B cell (primary cell): ENCODE results near the gene GCNT4. TPM values are rescaled to one million over a fixed set of nuclear protein-coding genes. Genes with fewer than 3 reads are reported as not detected.

Experiments
- ATAC-seq: fragments of 200-7000 bp; cut with Tn5 transposase; one replicate; pipeline ENCODE4 v1.10.0; 2021; ENCODE audit warnings: low read depth, mild to moderate bottlenecking, moderate number of reproducible peaks, moderate library complexity
- CTCF ChIA-PET: fragments of 350-600 bp; sonication (Branson Sonifier 250); formaldehyde crosslinking; loops from one replicate; lab custom pipeline; 2021; ENCODE audit warnings: antibody characterized with exemption, inconsistent platforms; lab: Charles Lee
- POLR2A ChIA-PET: fragments of 350-600 bp; sonication (Branson Sonifier 250); formaldehyde crosslinking; loops from one replicate; lab custom pipeline; 2021; ENCODE audit warnings: antibody characterized with exemption; lab: Charles Lee
- DNase-seq: peaks from one replicate; pipeline ENCODE4 v3.0.0; 2013
- H2AFZ ChIP-seq: 2 replicates; pipeline ENCODE4 v1.6.1; 2012; ENCODE audit warnings: mild to moderate bottlenecking, low read depth, low read length; ENCODE audit not compliant: insufficient read depth, poor library complexity, severe bottlenecking
- H3K27ac ChIP-seq, 2 donors: 1 replicate in 1 of 2; 2 replicates in 1 of 2; pipeline ENCODE4 v1.5.1; 2012 to 2013; ENCODE audit warnings: low read length in 2 of 2, mild to moderate bottlenecking in 2 of 2, moderate library complexity in 1 of 2
- H3K27me3 ChIP-seq, 4 experiments: fragments of 200-600 bp in 1 of 4; sonication (generic) in 1 of 4; replicated peaks in 1 of 4; 1 replicate in 2 of 4; 2 replicates in 2 of 4; pipeline versions ENCODE4 v1.6.1 to v1.7.0; 2013 to 2016; ENCODE audit warnings: low read length in 3 of 4, mild to moderate bottlenecking in 2 of 4, mixed read lengths in 1 of 4, moderate library complexity in 1 of 4; ENCODE audit not compliant: insufficient read depth in 4 of 4, control insufficient read depth in 3 of 4; ENCODE audit errors: control extremely low read depth in 1 of 4
- H3K36me3 ChIP-seq, 2 experiments: replicated peaks in 1 of 2; 1 replicate in 1 of 2; 2 replicates in 1 of 2; pipeline versions ENCODE4 v1.6.1 to v1.7.1; 2013; ENCODE audit warnings: low read length in 1 of 2; ENCODE audit not compliant: insufficient read depth in 2 of 2, control insufficient read depth in 1 of 2; ENCODE audit errors: control extremely low read depth in 1 of 2, extremely low read depth in 1 of 2
- H3K4me1 ChIP-seq, 2 donors: fragments of 200-600 bp in 1 of 2; sonication (generic) in 1 of 2; 1 replicate in 1 of 2; 2 replicates in 1 of 2; pipeline versions ENCODE4 v1.5.1 to v1.6.1; 2013 to 2017; ENCODE audit warnings: low read length in 2 of 2; ENCODE audit not compliant: control insufficient read depth in 2 of 2, insufficient read depth in 2 of 2
- H3K4me2 ChIP-seq: replicated peaks from 2 replicates; pipeline ENCODE3; 2012; ENCODE audit warnings: mild to moderate bottlenecking, low read depth, low read length; ENCODE audit not compliant: poor library complexity, severe bottlenecking
- H3K4me3 ChIP-seq, 5 experiments: fragments of 200-600 bp in 1 of 5; sonication (generic) in 1 of 5; 1 replicate in 3 of 5; 2 replicates in 2 of 5; pipeline versions ENCODE4 v1.5.1 to v1.7.0; 2011 to 2016; ENCODE audit warnings: low read length in 4 of 5, mild to moderate bottlenecking in 4 of 5, low read depth in 2 of 5, control low read depth in 1 of 5, moderate library complexity in 1 of 5; ENCODE audit not compliant: insufficient read depth in 1 of 5; ENCODE audit errors: control extremely low read depth in 1 of 5, extremely low read depth in 1 of 5
- H3K79me2 ChIP-seq: fragments of 200-600 bp; sonication (generic); one replicate; pipeline ENCODE4 v1.6.0; 2016; ENCODE audit warnings: low read length; ENCODE audit not compliant: control insufficient read depth, insufficient read depth
- H3K9ac ChIP-seq: fragments of 200-600 bp; sonication (generic); 2 replicates; pipeline ENCODE4 v1.6.1; 2017; ENCODE audit warnings: mild to moderate bottlenecking, low read length, moderate library complexity
- H3K9me3 ChIP-seq, 3 donors: one replicate each; pipeline versions ENCODE4 v1.6.1 to v1.7.1; 2013; ENCODE audit warnings: low read length in 2 of 3; ENCODE audit not compliant: control insufficient read depth in 2 of 3, insufficient read depth in 1 of 3; ENCODE audit errors: control extremely low read depth in 1 of 3
- H4K20me1 ChIP-seq: 2 replicates; pipeline ENCODE4 v1.6.0; 2012; ENCODE audit warnings: mild to moderate bottlenecking, low read length; ENCODE audit not compliant: insufficient read depth, control insufficient read depth, poor library complexity, severe bottlenecking
- H3K27ac Mint-ChIP-seq: one replicate; pipeline ENCODE4 v1.8.0; 2021; ENCODE audit warnings: mixed read lengths
- H3K27me3 Mint-ChIP-seq: one replicate; pipeline ENCODE4 v1.8.0; 2021; ENCODE audit warnings: mixed read lengths
- H3K4me1 Mint-ChIP-seq: one replicate; pipeline ENCODE4 v1.8.0; 2021; ENCODE audit warnings: mixed read lengths
- H3K4me3 Mint-ChIP-seq: one replicate; pipeline ENCODE4 v1.8.0; 2021; ENCODE audit warnings: mixed read lengths
- H3K9me3 Mint-ChIP-seq: one replicate; pipeline ENCODE4 v1.8.0; 2022; ENCODE audit warnings: mixed read lengths; ENCODE audit not compliant: insufficient read depth
- EZH2 ChIP-seq: IDR thresholded peaks from 2 replicates; pipeline ENCODE4 v1.6.1; 2012; ENCODE audit warnings: borderline replicate concordance, low read depth, mild to moderate bottlenecking, moderate library complexity, low read length; ENCODE audit not compliant: insufficient read depth, poor library complexity, severe bottlenecking
- WGBS: methylation state at CpG from one replicate; pipeline ENCODE4 v1.1.5; 2013; ENCODE audit warnings: missing lambda C conversion rate; ENCODE audit not compliant: insufficient coverage; 5-methylcytosine and 5-hydroxymethylcytosine counted together
- intact Hi-C: fragments of 100-400 bp; cut with micrococcal nuclease; formaldehyde crosslinking; loops from one replicate; pipeline ENCODE4 v1.10.0; 2022
- polyA plus RNA-seq: library from polyadenylated mRNA; depleted of rRNA; stranded (reverse); fragments of >200 nt; gene quantifications from 2 replicates; pipeline ENCODE4 v1.2.3, GENCODE V29; 2012
- total RNA-seq, 2 donors: library from RNA; stranded (reverse); fragments of 120-200 nt in 1 of 2; gene quantifications; 1 replicate in 1 of 2; 2 replicates in 1 of 2; pipeline versions ENCODE4 v1.2.3 to v1.2.4, GENCODE V29; 2013 to 2022
- TF ChIP-seq, protein P1 (sequence below): fragments of 200-600 bp; IDR thresholded peaks from one replicate; pipeline ENCODE4 v1.8.0; 2022; ENCODE audit warnings: antibody characterized with exemption, mild to moderate bottlenecking

The GCNT4 gene
- total and polyA plus RNA-seq, 2 donors (not counting 1 experiment from before 2014, with no cell fraction given) = 0.01 TPM; not detected in 1

DNA sequence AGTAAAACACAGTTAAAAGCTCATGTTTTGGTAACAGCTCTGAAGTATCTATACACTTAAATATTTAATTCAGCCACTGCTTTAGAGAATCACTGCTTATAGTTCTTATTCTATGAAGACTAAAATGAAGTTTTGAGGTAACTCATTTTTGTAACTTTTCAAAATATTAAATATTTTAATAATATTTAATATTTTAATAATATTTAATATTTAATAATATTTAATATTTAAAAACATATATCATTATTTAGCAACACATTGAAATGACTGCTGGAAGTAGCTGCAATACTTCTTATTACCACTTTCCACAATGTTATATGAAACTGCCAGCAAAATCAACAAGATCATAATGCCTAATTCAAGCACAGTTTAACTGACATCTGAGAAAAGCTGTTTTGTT, 18.7 kb upstream of the GCNT4 start:
- Histone ChIP-seq H3K4me3 (no peak overlapping the region), H2AFZ (no peak overlapping the region), H3K79me2 (no peaks in the 10 kb centered on the region), H3K36me3 (no peaks in the 10 kb centered on the region), H3K4me1 (no peaks in the 10 kb centered on the region), H4K20me1 (no peaks in the 10 kb centered on the region), H3K27ac (no peak overlapping the region), H3K4me2 (no peak overlapping the region), H3K9ac (no peak overlapping the region), H3K27me3 (no peaks in the 10 kb centered on the region), H3K9me3 (no peaks in the 10 kb centered on the region)
- ChIA-PET CTCF (no interaction called here), POLR2A (no interaction called here)
- H3K27me3 Mint-ChIP-seq = peaks cover 18% of the 10 kb centered on the region
- TF ChIP-seq EZH2 = no peak
- TF ChIP-seq, protein P1, sequence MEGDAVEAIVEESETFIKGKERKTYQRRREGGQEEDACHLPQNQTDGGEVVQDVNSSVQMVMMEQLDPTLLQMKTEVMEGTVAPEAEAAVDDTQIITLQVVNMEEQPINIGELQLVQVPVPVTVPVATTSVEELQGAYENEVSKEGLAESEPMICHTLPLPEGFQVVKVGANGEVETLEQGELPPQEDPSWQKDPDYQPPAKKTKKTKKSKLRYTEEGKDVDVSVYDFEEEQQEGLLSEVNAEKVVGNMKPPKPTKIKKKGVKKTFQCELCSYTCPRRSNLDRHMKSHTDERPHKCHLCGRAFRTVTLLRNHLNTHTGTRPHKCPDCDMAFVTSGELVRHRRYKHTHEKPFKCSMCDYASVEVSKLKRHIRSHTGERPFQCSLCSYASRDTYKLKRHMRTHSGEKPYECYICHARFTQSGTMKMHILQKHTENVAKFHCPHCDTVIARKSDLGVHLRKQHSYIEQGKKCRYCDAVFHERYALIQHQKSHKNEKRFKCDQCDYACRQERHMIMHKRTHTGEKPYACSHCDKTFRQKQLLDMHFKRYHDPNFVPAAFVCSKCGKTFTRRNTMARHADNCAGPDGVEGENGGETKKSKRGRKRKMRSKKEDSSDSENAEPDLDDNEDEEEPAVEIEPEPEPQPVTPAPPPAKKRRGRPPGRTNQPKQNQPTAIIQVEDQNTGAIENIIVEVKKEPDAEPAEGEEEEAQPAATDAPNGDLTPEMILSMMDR = no peak
- H3K9me3 Mint-ChIP-seq = no peaks in the 10 kb centered on the region
- no peaks in the 10 kb centered on the region for H3K4me1 Mint-ChIP-seq
- no peak overlapping the region for H3K4me3 Mint-ChIP-seq
- intact Hi-C loops = no loop called here
- ATAC-seq = no peak
- H3K27ac Mint-ChIP-seq = no peak overlapping the region
- no peak for DNase-seq

DNA sequence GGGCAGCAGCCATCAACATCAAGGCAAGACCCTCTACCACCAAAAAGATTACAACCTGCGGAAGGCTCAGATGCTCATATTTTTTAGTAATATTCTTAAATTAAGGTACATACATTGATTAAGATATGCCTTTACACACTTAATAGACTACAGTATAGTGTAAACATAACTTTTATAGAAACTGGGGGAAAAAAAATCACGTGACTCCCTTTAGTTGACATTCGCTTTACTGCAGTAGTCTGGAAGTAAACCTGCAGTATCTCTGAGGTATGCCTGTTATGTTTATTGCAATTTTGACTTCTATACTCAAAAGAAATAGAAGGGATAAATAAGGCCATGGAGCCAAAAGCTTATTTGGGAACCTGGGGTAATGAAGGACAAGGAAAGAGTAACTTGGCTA, 15.1 kb upstream of the GCNT4 start:
- no peak overlapping the region for H3K9ac ChIP-seq
- TF ChIP-seq EZH2 = no peak
- no peaks in the 10 kb centered on the region for H3K9me3 ChIP-seq
- H3K27me3 ChIP-seq = no peaks in the 10 kb centered on the region
- WGBS = no CpG with 5 or more reads among the region's 3 CpGs
- DNase-seq = no peak
- CTCF ChIA-PET = no interaction called here
- no peaks in the 10 kb centered on the region for H3K79me2 ChIP-seq
- Mint-ChIP-seq H3K9me3 (no peaks in the 10 kb centered on the region), H3K4me1 (no peaks in the 10 kb centered on the region), H3K27ac (no peak overlapping the region), H3K27me3 (peaks cover 7% of the 10 kb centered on the region), H3K4me3 (no peak overlapping the region)
- POLR2A ChIA-PET = no interaction called here
- H3K27ac ChIP-seq = no peak overlapping the region
- H4K20me1 ChIP-seq = no peaks in the 10 kb centered on the region
- no peak overlapping the region for H3K4me3 ChIP-seq
- no peak overlapping the region for H2AFZ ChIP-seq
- intact Hi-C loops = no loop called here
- no peak for ATAC-seq
- no peak overlapping the region for H3K4me2 ChIP-seq
- H3K36me3 ChIP-seq = no peaks in the 10 kb centered on the region
- no peaks in the 10 kb centered on the region for H3K4me1 ChIP-seq
